Measurements from ENCODE around the gene NBR1. TPM values are rescaled to one million over a fixed set of nuclear protein-coding genes. Genes with fewer than 3 reads are reported as not detected.

Gene NBR1
- total RNA-seq, 2 experiments from 2014 or later: 45.6 to 46.5 TPM

- TF ChIP-seq CTCF (IDR thresholded peaks at IDR 0.05): no peak
- Mint-ChIP-seq H3K36me3 (ENCODE audit: low read depth) (peaks cover 35% of the 10 kb centered on the region), H3K27me3 (no peaks in the 10 kb centered on the region), H3K9me3 (no peaks in the 10 kb centered on the region), H3K4me3 (peak overlapping the region; percentile 98), H3K4me1 (ENCODE audit: low read depth) (peaks cover 39% of the 10 kb centered on the region), H3K27ac (peak overlapping the region; percentile 90)
- ATAC-seq: no peak
- ChIA-PET POLR2A (interaction anchor here (1.1 to 5.9 kb wide), 7 partner anchors 11 to 156 kb away, joined by 3 to 86 read pairs (median 4); partner anchors contain the start of gene NBR1), CTCF (interaction anchor here (0.7 to 1.6 kb wide), 12 partner anchors 9 to 379 kb away, joined by 3 to 6 read pairs (median 4); partner anchors contain the start of gene RPL27)
- intact Hi-C loops (cut with micrococcal nuclease): loop anchor here (5.0 to 10.0 kb wide), 2 partner anchors 41 to 198 kb away; partner anchors contain the start of gene NBR1
- no peak for DNase-seq
Measured at GRCh38 chr17:43212641-43213490, 41.9 kb downstream of the NBR1 start.

- no peak overlapping the region for H3K27ac Mint-ChIP-seq
- no peaks in the 10 kb centered on the region for H3K27me3 Mint-ChIP-seq
- peaks cover 43% of the 10 kb centered on the region for H3K4me1 Mint-ChIP-seq (ENCODE audit: low read depth)
- no peak for TF ChIP-seq CTCF (IDR thresholded peaks at IDR 0.05)
- POLR2A ChIA-PET: interaction anchor here (1.3 to 5.9 kb wide), 2 partner anchors 42 to 102 kb away, joined by 5 to 86 read pairs; partner anchors contain the start of gene NBR1
- H3K9me3 Mint-ChIP-seq: no peaks in the 10 kb centered on the region
- H3K4me3 Mint-ChIP-seq: no peak overlapping the region
- peaks cover 37% of the 10 kb centered on the region for H3K36me3 Mint-ChIP-seq (ENCODE audit: low read depth)
- ATAC-seq (no peak), DNase-seq (no peak)
- intact Hi-C loops (cut with micrococcal nuclease): loop anchor here (5.0 to 10.0 kb wide), 2 partner anchors 41 to 199 kb away; partner anchors contain the start of gene NBR1
- CTCF ChIA-PET: interaction anchor here (1.2 to 1.6 kb wide), 8 partner anchors 12 to 216 kb away, joined by 3 to 6 read pairs (median 4); partner anchors contain the start of gene RPL27
Measured at GRCh38 chr17:43213545-43213944, 42.5 kb downstream of the NBR1 start.

- POLR2A ChIA-PET: interaction anchor here (1.0 to 9.6 kb wide), 6 partner anchors 8 to 217 kb away, joined by 4 to 113 read pairs (median 4); partner anchors contain the start of gene RPL27
- intact Hi-C loops (cut with micrococcal nuclease): loop anchor here (10.0 kb wide), 1 partner anchor 201 kb away; no protein-coding TSS in a partner anchor
- ATAC-seq: no peak
- H3K9me3 Mint-ChIP-seq: no peaks in the 10 kb centered on the region
- TF ChIP-seq CTCF (IDR thresholded peaks at IDR 0.05): no peak
- CTCF ChIA-PET: interaction anchor here (1.2 to 2.0 kb wide), 4 partner anchors 12 to 95 kb away, joined by 3 to 6 read pairs (median 4); no protein-coding TSS in a partner anchor
- H3K36me3 Mint-ChIP-seq (ENCODE audit: low read depth): peaks cover 31% of the 10 kb centered on the region
- no peak overlapping the region for H3K27ac Mint-ChIP-seq
- DNase-seq: no peak
- H3K4me1 Mint-ChIP-seq (ENCODE audit: low read depth): peaks cover 43% of the 10 kb centered on the region
- H3K4me3 Mint-ChIP-seq: no peak overlapping the region
- H3K27me3 Mint-ChIP-seq: no peaks in the 10 kb centered on the region
Measured at GRCh38 chr17:43215341-43215740, 44.3 kb downstream of the NBR1 start.

- CTCF ChIA-PET: interaction anchor here (1.2 to 2.0 kb wide), 3 partner anchors 13 to 94 kb away, joined by 3 to 6 read pairs (median 4); no protein-coding TSS in a partner anchor
- TF ChIP-seq CTCF (IDR thresholded peaks at IDR 0.05): no peak
- DNase-seq (no peak), ATAC-seq (no peak)
- POLR2A ChIA-PET: interaction anchor here (1.0 to 9.6 kb wide), 5 partner anchors 9 to 218 kb away, joined by 4 to 113 read pairs (median 5); partner anchors contain the start of gene RPL27
- Mint-ChIP-seq H3K4me3 (no peak overlapping the region), H3K27ac (no peak overlapping the region), H3K27me3 (no peaks in the 10 kb centered on the region), H3K36me3 (ENCODE audit: low read depth) (peaks cover 25% of the 10 kb centered on the region), H3K4me1 (ENCODE audit: low read depth) (peaks cover 40% of the 10 kb centered on the region), H3K9me3 (no peaks in the 10 kb centered on the region)
- intact Hi-C loops (cut with micrococcal nuclease): loop anchor here (10.0 kb wide), 1 partner anchor 202 kb away; no protein-coding TSS in a partner anchor
Measured at GRCh38 chr17:43216369-43216761, 45.4 kb downstream of the NBR1 start.
